OCI-LY1 (cell line): ENCODE results near the gene PXDN.
"Not testable (repeated sequence)": the region's sequence is repeated elsewhere in the genome, so short reads cannot be mapped to it uniquely, and the experiment has no call there.

Experiments used
- H2AFZ ChIP-seq: fragments of 200-600 bp; sonication (generic), shearing (Covaris generic); 2 replicates; pipeline ENCODE4 v1.6.0; 2014; ENCODE audit warnings: antibody characterized with exemption, mild to moderate bottlenecking, low read length
- H3F3A ChIP-seq: fragments of 200-600 bp; sonication (generic), shearing (Covaris generic); 2 replicates; pipeline ENCODE4 v1.6.0; 2014; ENCODE audit warnings: mild to moderate bottlenecking, antibody characterized with exemption, low read length, moderate library complexity; ENCODE audit not compliant: insufficient read depth
- H3K27ac ChIP-seq: fragments of 200-600 bp; sonication (generic); 2 replicates; pipeline ENCODE4 v1.5.1; 2014; ENCODE audit warnings: low read length, mixed run types, mild to moderate bottlenecking, low read depth; ENCODE audit not compliant: poor library complexity, severe bottlenecking
- H3K27me3 ChIP-seq: fragments of 200-600 bp; sonication (generic); 2 replicates; pipeline ENCODE4 v1.6.0; 2014; ENCODE audit warnings: antibody characterized with exemption, mild to moderate bottlenecking, low read length, moderate library complexity; ENCODE audit not compliant: insufficient read depth
- H3K36me3 ChIP-seq: fragments of 200-600 bp; sonication (generic); 2 replicates; pipeline ENCODE4 v1.6.1; 2014; ENCODE audit warnings: mild to moderate bottlenecking, antibody characterized with exemption, low read length, moderate library complexity, mixed read lengths; ENCODE audit not compliant: insufficient read depth
- H3K4me1 ChIP-seq: fragments of 200-600 bp; sonication (generic); 2 replicates; pipeline ENCODE4 v1.5.1; 2014; ENCODE audit warnings: mild to moderate bottlenecking, low read length, moderate library complexity; ENCODE audit not compliant: insufficient read depth, severe bottlenecking
- H3K4me2 ChIP-seq: fragments of 200-600 bp; sonication (generic), shearing (Covaris generic); 2 replicates; pipeline ENCODE4 v1.6.1; 2014; ENCODE audit warnings: low read length
- H3K4me3 ChIP-seq: fragments of 200-600 bp; sonication (generic); 2 replicates; pipeline ENCODE4 v1.5.1; 2014; ENCODE audit warnings: low read length, low read depth, mild to moderate bottlenecking, mixed read lengths; ENCODE audit not compliant: poor library complexity, severe bottlenecking
- H3K79me2 ChIP-seq: fragments of 200-600 bp; shearing (Covaris generic); 2 replicates; pipeline ENCODE4 v1.6.1; 2016; ENCODE audit warnings: mixed run types, low read length, mixed read lengths; ENCODE audit not compliant: insufficient read depth
- H3K9ac ChIP-seq: fragments of 200-600 bp; sonication (generic), shearing (Covaris generic); 2 replicates; pipeline ENCODE4 v1.6.1; 2014; ENCODE audit warnings: mild to moderate bottlenecking, low read length, mixed read lengths
- H3K9me2 ChIP-seq: fragments of 200-600 bp; sonication (generic), shearing (Covaris generic); 2 replicates; pipeline ENCODE4 v1.6.1; 2014; ENCODE audit warnings: low read depth, mild to moderate bottlenecking, low read length, mixed read lengths
- H3K9me3 ChIP-seq: fragments of 200-600 bp; shearing (Covaris generic); 2 replicates; pipeline ENCODE4 v1.6.1; 2014; ENCODE audit warnings: low read length, mixed read lengths
- H4K20me1 ChIP-seq: fragments of 200-600 bp; sonication (generic), shearing (Covaris generic); 2 replicates; pipeline ENCODE4 v1.6.0; 2016; ENCODE audit warnings: mild to moderate bottlenecking, low read length; ENCODE audit not compliant: insufficient read depth
- EZH2 ChIP-seq: fragments of 200-600 bp; sonication (generic), shearing (Covaris generic); IDR thresholded peaks from 2 replicates; pipeline ENCODE4 v1.8.0; 2017; ENCODE audit warnings: borderline replicate concordance, mixed run types, mild to moderate bottlenecking, antibody characterized with exemption, low read length, moderate library complexity, mixed read lengths
- TF ChIP-seq, protein P1 (sequence below): fragments of 200-600 bp; sonication (generic), shearing (Covaris generic); IDR thresholded peaks from 2 replicates; pipeline ENCODE4 v1.5.1; 2017; ENCODE audit warnings: mild to moderate bottlenecking, antibody characterized with exemption, low read length, moderate library complexity, mixed read lengths

Gene PXDN

DNA sequence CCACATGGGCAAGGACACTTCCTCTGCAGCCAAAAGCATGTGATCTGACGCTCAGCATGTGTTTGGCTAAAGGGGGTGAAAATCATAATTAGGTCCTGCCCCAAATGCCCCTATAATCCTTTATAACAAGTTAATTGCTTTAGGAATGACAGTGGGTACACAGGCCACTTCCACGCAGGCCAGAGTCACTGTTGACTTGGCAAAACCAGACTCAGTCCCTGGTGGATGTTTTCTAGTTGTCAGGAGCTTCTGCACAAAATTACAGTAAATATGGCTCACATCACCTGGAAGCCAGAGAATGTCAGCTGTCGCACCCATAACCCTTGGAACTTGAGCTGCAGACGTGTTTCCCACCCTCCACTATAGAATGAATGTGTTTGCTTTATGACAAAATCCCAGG lies 13.3 kb upstream of the PXDN start:
- H4K20me1 ChIP-seq = no peaks in the 10 kb centered on the region
- H3K36me3 ChIP-seq = no peaks in the 10 kb centered on the region
- no peak overlapping the region for H2AFZ ChIP-seq
- no peaks in the 10 kb centered on the region for H3K4me1 ChIP-seq
- H3K27me3 ChIP-seq = 0 out of 2 replicates have a peak, but pooled peaks cover 5% of the 10 kb centered on the region
- H3K4me3 ChIP-seq = no peak overlapping the region
- no peak for TF ChIP-seq EZH2
- TF ChIP-seq, protein P1, sequence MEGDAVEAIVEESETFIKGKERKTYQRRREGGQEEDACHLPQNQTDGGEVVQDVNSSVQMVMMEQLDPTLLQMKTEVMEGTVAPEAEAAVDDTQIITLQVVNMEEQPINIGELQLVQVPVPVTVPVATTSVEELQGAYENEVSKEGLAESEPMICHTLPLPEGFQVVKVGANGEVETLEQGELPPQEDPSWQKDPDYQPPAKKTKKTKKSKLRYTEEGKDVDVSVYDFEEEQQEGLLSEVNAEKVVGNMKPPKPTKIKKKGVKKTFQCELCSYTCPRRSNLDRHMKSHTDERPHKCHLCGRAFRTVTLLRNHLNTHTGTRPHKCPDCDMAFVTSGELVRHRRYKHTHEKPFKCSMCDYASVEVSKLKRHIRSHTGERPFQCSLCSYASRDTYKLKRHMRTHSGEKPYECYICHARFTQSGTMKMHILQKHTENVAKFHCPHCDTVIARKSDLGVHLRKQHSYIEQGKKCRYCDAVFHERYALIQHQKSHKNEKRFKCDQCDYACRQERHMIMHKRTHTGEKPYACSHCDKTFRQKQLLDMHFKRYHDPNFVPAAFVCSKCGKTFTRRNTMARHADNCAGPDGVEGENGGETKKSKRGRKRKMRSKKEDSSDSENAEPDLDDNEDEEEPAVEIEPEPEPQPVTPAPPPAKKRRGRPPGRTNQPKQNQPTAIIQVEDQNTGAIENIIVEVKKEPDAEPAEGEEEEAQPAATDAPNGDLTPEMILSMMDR = no peak
- no peak overlapping the region for H3K27ac ChIP-seq
- no peaks in the 10 kb centered on the region for H3K9me2 ChIP-seq
- no peak overlapping the region for H3K4me2 ChIP-seq
- H3K9ac ChIP-seq = no peak overlapping the region
- no peaks in the 10 kb centered on the region for H3F3A ChIP-seq
- no peaks in the 10 kb centered on the region for H3K79me2 ChIP-seq
- no peaks in the 10 kb centered on the region for H3K9me3 ChIP-seq

DNA sequence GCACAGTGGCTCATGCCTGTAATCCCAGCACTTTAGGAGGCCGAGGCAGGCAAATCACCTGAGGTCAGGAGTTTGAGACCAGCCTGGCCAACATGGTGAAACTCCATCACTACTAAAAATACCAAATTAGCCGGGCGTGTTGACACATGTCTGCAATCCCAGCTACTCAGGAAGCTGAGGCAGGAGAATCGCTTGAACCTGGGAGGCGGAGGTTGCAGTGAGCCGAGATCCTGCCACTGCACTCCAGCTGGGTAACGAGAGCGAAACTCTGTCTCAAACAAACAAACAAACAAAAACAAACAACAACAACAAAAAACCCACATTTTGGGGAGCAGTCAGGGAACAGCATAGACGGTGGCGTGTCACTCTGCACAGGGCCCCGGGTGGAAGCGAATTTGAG lies 12.8 kb upstream of the PXDN start:
- not testable (repeated sequence) for H3K4me1 ChIP-seq, H3K27ac ChIP-seq, H3K4me3 ChIP-seq, H3K9me3 ChIP-seq, H2AFZ ChIP-seq, H3K9me2 ChIP-seq, H3K36me3 ChIP-seq, H3K79me2 ChIP-seq, H3K9ac ChIP-seq, H3K4me2 ChIP-seq, H3F3A ChIP-seq, H4K20me1 ChIP-seq, H3K27me3 ChIP-seq

DNA sequence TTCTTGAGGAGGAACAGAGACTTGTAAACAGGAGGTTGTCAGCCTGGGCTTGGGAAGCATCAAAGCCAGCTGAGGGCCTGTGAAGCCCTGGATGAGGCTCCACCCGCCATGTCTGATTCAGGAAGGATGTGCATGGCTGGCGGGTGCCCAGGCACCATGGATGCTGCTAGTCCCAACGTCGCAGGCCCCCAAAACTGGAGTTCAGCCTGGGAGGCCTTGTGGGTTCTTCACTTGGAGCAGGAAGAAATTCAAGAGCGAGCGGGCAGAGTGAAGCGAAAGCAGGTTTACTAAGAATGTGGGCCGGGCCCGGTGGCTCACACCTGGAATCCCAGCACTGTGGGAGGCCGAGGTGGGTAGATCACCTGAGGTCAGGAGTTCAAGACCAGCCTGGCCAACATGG lies 12.1 kb upstream of the PXDN start:
- H3K9ac ChIP-seq = no peak overlapping the region
- TF ChIP-seq EZH2 = no peak
- TF ChIP-seq, protein P1 = no peak
- no peaks in the 10 kb centered on the region for H3K9me2 ChIP-seq
- H3K27me3 ChIP-seq = 0 out of 2 replicates have a peak, but pooled peaks cover 5% of the 10 kb centered on the region
- H3F3A ChIP-seq = no peaks in the 10 kb centered on the region
- H3K27ac ChIP-seq = no peak overlapping the region
- no peaks in the 10 kb centered on the region for H3K36me3 ChIP-seq
- H4K20me1 ChIP-seq = no peaks in the 10 kb centered on the region
- no peaks in the 10 kb centered on the region for H3K9me3 ChIP-seq
- no peak overlapping the region for H3K4me3 ChIP-seq
- no peak overlapping the region for H3K4me2 ChIP-seq
- no peaks in the 10 kb centered on the region for H3K79me2 ChIP-seq
- no peaks in the 10 kb centered on the region for H3K4me1 ChIP-seq
- H2AFZ ChIP-seq = no peak overlapping the region

- no peaks in the 10 kb centered on the region for H3K36me3 ChIP-seq
- TF ChIP-seq EZH2 = no peak
- TF ChIP-seq, protein P1 = no peak
- no peak overlapping the region for H3K27ac ChIP-seq
- no peaks in the 10 kb centered on the region for H4K20me1 ChIP-seq
- H3K4me3 ChIP-seq = no peak overlapping the region
- no peak overlapping the region for H3K4me2 ChIP-seq
- H3K27me3 ChIP-seq = 0 out of 2 replicates have a peak, but pooled peaks cover 5% of the 10 kb centered on the region
- H3K79me2 ChIP-seq = no peaks in the 10 kb centered on the region
- H3K9me3 ChIP-seq = no peaks in the 10 kb centered on the region
- no peaks in the 10 kb centered on the region for H3F3A ChIP-seq
- no peak overlapping the region for H3K9ac ChIP-seq
- no peaks in the 10 kb centered on the region for H3K9me2 ChIP-seq
- no peaks in the 10 kb centered on the region for H3K4me1 ChIP-seq
- no peak overlapping the region for H2AFZ ChIP-seq
Measured at GRCh38 chr2:1755436-1756191, 11.3 kb upstream of the PXDN start.
